ENCODE data around the gene RAB11FIP3. TPM values are rescaled to one million over a fixed set of nuclear protein-coding genes. Genes with fewer than 3 reads are reported as not detected.
A peak's percentile ranks its signal among the peaks of the same experiment; 100 is the strongest.
"Not testable (repeated sequence)": the region's sequence is repeated elsewhere in the genome, so short reads cannot be mapped to it uniquely, and the experiment has no call there.

The RAB11FIP3 gene
- 34.5 and 36.2 TPM in 2 replicates for total RNA-seq

GRCh38 chr16:425082-425718 lies at the start of gene RAB11FIP3:
Gene RAB11FIP3 (plus strand): TSS chr16:425649. CDS start chr16:426007, 358 bp downstream.
- DNase-seq (ENCODE audit: low read depth): no peak
- peak within 1 kb of the TSS; percentile 61 for H3K4me3 ChIP-seq (ENCODE audit: low read depth, low read length)
- H3K27me3 ChIP-seq (ENCODE audit: control insufficient read depth, insufficient read depth, low read length): no peaks in the 10 kb centered on the region
- TF ChIP-seq CTCF (IDR thresholded peaks at IDR 0.05; ENCODE audit: insufficient read depth, low read length, poor library complexity, severe bottlenecking): peak; percentile 17
- H3K36me3 ChIP-seq (ENCODE audit: control insufficient read depth, insufficient read depth, low read length): peaks cover 2% of the 10 kb centered on the region

GRCh38 chr16:375927-376816 lies 49.3 kb upstream of the RAB11FIP3 start:
- H3K27me3 ChIP-seq (ENCODE audit: control insufficient read depth, insufficient read depth, low read length): no peaks in the 10 kb centered on the region
- peaks cover 5% of the 10 kb centered on the region for H3K36me3 ChIP-seq (ENCODE audit: control insufficient read depth, insufficient read depth, low read length)
- no peak for DNase-seq (ENCODE audit: low read depth)
- no peak for TF ChIP-seq CTCF (IDR thresholded peaks at IDR 0.05; ENCODE audit: insufficient read depth, low read length, poor library complexity, severe bottlenecking)
- H3K4me3 ChIP-seq (ENCODE audit: low read depth, low read length): no peak overlapping the region

- DNase-seq (ENCODE audit: low read depth): no peak
- H3K27me3 ChIP-seq (ENCODE audit: control insufficient read depth, insufficient read depth, low read length): no peaks in the 10 kb centered on the region
- H3K4me3 ChIP-seq (ENCODE audit: low read depth, low read length): no peak overlapping the region
- H3K36me3 ChIP-seq (ENCODE audit: control insufficient read depth, insufficient read depth, low read length): peaks cover 3% of the 10 kb centered on the region
- TF ChIP-seq CTCF (IDR thresholded peaks at IDR 0.05; ENCODE audit: insufficient read depth, low read length, poor library complexity, severe bottlenecking): no peak
Observed at GRCh38 chr16:376817-377418, 48.5 kb upstream of the RAB11FIP3 start.

GRCh38 chr16:377419-377951 lies 48.0 kb upstream of the RAB11FIP3 start:
- no peak overlapping the region for H3K4me3 ChIP-seq (ENCODE audit: low read depth, low read length)
- peaks cover 3% of the 10 kb centered on the region for H3K36me3 ChIP-seq (ENCODE audit: control insufficient read depth, insufficient read depth, low read length)
- no peaks in the 10 kb centered on the region for H3K27me3 ChIP-seq (ENCODE audit: control insufficient read depth, insufficient read depth, low read length)
- no peak for TF ChIP-seq CTCF (IDR thresholded peaks at IDR 0.05; ENCODE audit: insufficient read depth, low read length, poor library complexity, severe bottlenecking)
- DNase-seq (ENCODE audit: low read depth): no peak

- H3K4me3 ChIP-seq (ENCODE audit: low read depth, low read length); H3K36me3 ChIP-seq (ENCODE audit: control insufficient read depth, insufficient read depth, low read length); H3K27me3 ChIP-seq (ENCODE audit: control insufficient read depth, insufficient read depth, low read length); DNase-seq (ENCODE audit: low read depth): not testable (repeated sequence)
Observed at GRCh38 chr16:378113-378820, 47.2 kb upstream of the RAB11FIP3 start.
